ENCODE measurements around the gene CHDH.

Gene CHDH, protein sequence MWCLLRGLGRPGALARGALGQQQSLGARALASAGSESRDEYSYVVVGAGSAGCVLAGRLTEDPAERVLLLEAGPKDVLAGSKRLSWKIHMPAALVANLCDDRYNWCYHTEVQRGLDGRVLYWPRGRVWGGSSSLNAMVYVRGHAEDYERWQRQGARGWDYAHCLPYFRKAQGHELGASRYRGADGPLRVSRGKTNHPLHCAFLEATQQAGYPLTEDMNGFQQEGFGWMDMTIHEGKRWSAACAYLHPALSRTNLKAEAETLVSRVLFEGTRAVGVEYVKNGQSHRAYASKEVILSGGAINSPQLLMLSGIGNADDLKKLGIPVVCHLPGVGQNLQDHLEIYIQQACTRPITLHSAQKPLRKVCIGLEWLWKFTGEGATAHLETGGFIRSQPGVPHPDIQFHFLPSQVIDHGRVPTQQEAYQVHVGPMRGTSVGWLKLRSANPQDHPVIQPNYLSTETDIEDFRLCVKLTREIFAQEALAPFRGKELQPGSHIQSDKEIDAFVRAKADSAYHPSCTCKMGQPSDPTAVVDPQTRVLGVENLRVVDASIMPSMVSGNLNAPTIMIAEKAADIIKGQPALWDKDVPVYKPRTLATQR

DNA sequence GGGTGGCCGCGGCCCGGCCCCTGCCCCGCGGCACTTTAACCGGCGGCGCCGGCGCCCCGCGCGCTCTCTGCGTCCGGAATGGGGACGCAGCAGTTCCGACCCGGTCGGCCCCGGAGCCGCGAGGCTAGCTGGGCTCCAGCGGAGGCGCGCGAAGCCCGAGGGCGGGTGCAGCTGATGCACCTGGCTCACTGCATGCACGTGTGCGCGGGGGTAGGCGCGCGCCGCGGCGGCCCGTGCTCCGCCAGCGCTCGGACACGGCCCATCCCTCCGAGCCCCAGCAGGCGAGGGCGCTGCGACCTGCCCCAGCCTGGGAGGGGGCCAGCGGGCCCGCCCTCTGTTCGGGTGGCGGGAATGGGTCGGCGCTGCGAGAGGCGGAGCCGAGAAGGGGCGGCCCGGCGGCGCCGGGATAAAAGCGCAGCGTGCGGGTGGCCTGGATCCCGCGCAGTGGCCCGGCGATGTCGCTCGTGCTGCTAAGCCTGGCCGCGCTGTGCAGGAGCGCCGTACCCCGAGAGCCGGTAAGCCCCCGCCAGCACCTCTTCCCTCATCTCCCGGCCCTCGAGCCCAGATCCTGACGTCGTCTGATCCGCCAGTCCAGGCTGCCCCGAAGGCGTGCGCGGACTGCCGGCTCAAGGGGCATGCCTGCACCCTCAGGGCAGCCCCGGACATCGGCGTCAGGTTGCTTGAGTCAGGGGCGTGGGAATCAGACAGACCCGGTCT, at the start of gene CHDH, which contains the start of gene IL17RB:
TSS of gene CHDH (minus strand) at position 286 of the 717 bp plus-strand sequence. CDS start 22,411 bp downstream, outside the sequence.
TSS of gene IL17RB (plus strand) at position 435 of the 717 bp plus-strand sequence. CDS start at position 456, 21 bp downstream.
- DNase-seq (ENCODE audit: low spot score in 2 of 2) (peak; percentile 22 to 33), ATAC-seq (ENCODE audit: low read depth) (peak; percentile 76)
- Mint-ChIP-seq H3K4me3 (peak within 1 kb of the TSS; percentile 76), H3K4me1 (peaks cover 14% of the 10 kb centered on the region), H3K36me3 (no peaks in the 10 kb centered on the region), H3K27ac (no peak within 1 kb of the TSS), H3K27me3 (peaks cover 18% of the 10 kb centered on the region), H3K9me3 (no peaks in the 10 kb centered on the region)

DNA sequence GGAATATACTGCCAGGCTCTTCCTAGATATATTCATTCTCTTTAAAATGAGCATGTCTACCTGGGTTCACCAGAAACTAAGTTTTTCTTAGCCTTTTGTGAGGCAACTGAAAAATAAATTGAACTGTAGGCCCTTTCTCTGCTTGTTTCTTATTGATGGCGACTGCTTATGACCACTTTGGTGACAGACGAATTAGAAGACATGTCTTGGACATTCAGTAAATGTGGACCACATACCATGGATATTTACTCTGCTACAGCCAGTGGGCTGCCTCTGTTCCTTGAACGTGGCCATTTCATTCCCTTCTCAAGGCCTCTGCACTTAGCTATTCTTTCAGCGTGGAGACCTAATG, 46.0 kb upstream of the CHDH start:
- Mint-ChIP-seq H3K4me1 (peaks cover 25% of the 10 kb centered on the region), H3K27me3 (peaks cover 1% of the 10 kb centered on the region), H3K27ac (peak overlapping the region; percentile 98), H3K9me3 (peaks cover 5% of the 10 kb centered on the region), H3K4me3 (peak overlapping the region; percentile 94), H3K36me3 (peaks cover 5% of the 10 kb centered on the region)
- no peak for DNase-seq (ENCODE audit: low spot score in 2 of 2)
- ATAC-seq (ENCODE audit: low read depth) = no peak

DNA sequence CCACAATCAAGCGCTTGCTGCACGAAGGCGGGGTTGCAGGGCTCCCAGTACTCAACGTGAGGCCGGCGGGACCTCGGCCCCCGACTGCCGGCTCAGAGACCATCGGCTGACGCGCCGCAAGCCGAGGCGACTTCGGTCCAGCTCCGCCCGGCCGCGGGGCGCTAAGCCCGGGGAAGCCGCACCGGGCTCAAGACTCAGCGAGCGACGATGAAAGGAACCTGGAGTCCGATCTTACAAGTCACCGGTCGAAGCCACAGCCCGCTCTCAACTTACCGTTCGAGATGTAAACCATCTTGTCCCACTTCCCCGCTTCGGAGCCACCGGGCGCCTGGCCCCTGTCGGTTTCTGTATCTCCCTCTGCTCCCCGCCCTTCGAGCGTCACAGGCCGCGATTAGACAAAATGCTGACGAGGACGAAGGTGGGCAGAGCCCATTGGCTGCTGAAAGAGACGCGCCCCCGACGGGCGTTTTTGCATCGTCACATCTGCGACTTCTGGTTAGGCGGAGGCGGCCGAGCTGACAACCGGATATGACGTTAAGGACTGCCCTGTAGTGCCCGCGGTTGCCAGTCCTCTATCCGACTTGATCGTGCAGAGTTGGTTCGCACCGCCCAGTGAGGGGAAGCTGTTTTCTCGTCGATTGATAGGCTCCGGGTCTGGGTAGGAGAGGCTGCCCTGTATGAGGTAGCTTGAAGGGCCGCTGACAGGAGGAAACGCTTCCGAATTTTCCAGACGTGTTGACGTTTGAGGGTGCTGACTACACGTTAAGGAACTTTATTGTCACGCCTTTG, 45.5 kb upstream of the CHDH start, which contains the start of gene SELENOK:
TSS of gene SELENOK (minus strand) at position 363 of the 789 bp plus-strand sequence.
- Mint-ChIP-seq H3K4me3 (peak within 1 kb of the TSS; percentile 94), H3K27me3 (no peaks in the 10 kb centered on the region), H3K4me1 (peaks cover 25% of the 10 kb centered on the region), H3K27ac (peak within 1 kb of the TSS; percentile 98), H3K9me3 (peaks cover 5% of the 10 kb centered on the region), H3K36me3 (peaks cover 8% of the 10 kb centered on the region)
- DNase-seq (ENCODE audit: low spot score in 2 of 2) = peak; percentile 85 to 94
- peak; percentile 88 for ATAC-seq (ENCODE audit: low read depth)

DNA sequence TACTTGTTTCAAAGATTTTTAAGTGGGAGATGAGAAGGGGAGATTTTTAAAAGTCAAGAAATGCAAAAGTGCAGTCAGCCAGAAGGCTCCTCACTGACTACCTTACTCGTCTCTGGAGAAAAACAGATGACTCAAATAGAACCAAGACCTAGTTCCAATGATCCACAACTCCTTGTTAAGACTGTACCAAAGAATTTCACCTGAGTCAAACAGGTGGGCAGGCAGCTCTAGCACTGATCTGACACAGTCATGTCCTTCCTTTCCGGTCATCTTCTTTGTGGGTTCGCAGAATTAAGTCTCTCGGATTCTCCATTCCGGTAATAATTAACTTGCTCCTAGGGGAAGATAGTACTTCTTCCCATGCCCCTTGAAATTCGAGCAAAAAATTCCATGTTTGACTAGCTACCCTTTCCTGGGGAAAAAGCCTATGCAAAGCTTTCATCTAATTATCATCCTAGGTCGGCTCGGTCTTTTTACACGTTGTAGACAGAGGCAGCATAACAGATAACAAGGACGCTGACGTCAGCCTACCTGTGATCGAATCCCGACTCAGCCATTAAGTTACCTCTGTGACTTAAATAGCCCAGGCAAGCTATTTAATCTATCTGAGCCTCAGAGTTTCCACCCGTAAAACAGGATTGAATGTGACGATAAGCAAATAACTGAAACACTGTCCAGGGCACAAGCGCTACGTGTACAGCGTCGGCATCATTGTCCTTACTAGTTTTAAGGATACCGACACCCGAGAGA, 44.7 kb upstream of the CHDH start:
- Mint-ChIP-seq H3K4me1 (peaks cover 25% of the 10 kb centered on the region), H3K9me3 (peaks cover 5% of the 10 kb centered on the region), H3K4me3 (peak overlapping the region; percentile 94), H3K27ac (peak overlapping the region; percentile 98), H3K27me3 (no peaks in the 10 kb centered on the region), H3K36me3 (peaks cover 8% of the 10 kb centered on the region)
- DNase-seq (ENCODE audit: low spot score in 2 of 2) = peak in 1 of 2 donors; percentile 42
- peak; percentile 40 for ATAC-seq (ENCODE audit: low read depth)

DNA sequence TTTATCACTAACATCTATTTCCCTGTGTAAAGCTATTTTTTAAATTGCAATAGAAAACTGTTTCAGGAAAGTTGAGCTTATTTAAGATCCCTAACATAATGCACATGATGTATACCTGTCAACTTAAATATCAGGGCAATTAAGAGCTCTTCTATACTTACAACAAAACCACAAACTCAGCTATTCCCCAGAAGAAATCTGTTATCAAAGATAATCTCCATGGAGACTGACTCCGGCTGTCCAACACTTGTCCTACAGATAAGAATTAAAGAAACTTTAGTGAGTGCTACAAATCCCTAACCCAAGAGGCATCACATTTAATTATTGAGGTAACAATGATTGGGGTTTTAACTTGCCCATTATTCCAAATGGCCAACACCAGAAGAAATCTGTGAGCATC, 42.0 kb upstream of the CHDH start:
- ATAC-seq (ENCODE audit: low read depth) = no peak
- Mint-ChIP-seq H3K4me3 (no peak overlapping the region), H3K27me3 (no peaks in the 10 kb centered on the region), H3K9me3 (peaks cover 3% of the 10 kb centered on the region), H3K4me1 (peaks cover 25% of the 10 kb centered on the region), H3K27ac (no peak overlapping the region), H3K36me3 (peaks cover 5% of the 10 kb centered on the region)
- no peak for DNase-seq (ENCODE audit: low spot score in 2 of 2)

DNA sequence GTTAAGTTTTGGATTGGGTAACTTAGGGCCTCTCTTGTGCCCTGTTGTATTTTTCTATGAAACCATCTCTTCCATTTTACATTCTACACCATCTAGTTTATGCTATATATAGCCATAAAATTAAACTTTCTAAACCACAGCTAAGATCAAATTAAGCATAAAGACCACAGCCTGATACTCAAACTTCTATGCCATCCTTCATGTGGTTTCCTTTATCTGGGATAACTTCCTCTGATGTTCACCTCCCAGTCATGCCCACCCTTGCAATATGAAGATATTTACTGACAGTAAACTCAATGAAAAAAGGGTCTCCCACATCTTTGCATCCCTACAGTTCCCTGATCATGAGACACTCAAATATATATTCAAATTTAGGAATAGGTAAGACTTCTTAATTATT, 41.2 kb upstream of the CHDH start:
- no peak overlapping the region for H3K27ac Mint-ChIP-seq
- ATAC-seq (ENCODE audit: low read depth) = no peak
- no peak overlapping the region for H3K4me3 Mint-ChIP-seq

DNA sequence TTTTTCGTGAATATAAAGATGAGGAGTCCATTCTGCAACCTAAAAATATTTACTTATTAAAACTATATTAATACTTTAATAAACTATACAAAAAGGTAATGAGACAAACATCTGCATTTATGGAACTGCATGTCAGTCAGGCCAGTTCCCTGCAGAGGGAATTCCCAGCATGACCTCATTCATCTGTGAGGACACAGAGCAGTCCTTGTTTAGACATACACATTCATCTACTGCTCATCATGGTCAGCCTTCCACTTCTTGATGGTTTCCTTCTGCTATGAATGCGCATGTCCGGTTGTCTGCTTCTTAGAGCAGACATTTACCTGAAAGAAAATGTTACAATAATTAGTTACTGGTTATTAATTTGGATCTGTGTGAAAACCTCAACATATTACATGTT, 39.0 kb upstream of the CHDH start:
- H3K9me3 Mint-ChIP-seq = no peaks in the 10 kb centered on the region
- ATAC-seq (ENCODE audit: low read depth) (no peak), DNase-seq (ENCODE audit: low spot score in 2 of 2) (no peak)
- peaks cover 5% of the 10 kb centered on the region for H3K36me3 Mint-ChIP-seq
- no peak overlapping the region for H3K4me3 Mint-ChIP-seq
- H3K4me1 Mint-ChIP-seq = peaks cover 36% of the 10 kb centered on the region
- H3K27me3 Mint-ChIP-seq = no peaks in the 10 kb centered on the region
- no peak overlapping the region for H3K27ac Mint-ChIP-seq

More for the DNA sequence above, 41.2 kb upstream of the CHDH start:
- peaks cover 31% of the 10 kb centered on the region for H3K4me1 Mint-ChIP-seq
- peaks cover 5% of the 10 kb centered on the region for H3K36me3 Mint-ChIP-seq
- H3K9me3 Mint-ChIP-seq = no peaks in the 10 kb centered on the region
- no peaks in the 10 kb centered on the region for H3K27me3 Mint-ChIP-seq
- DNase-seq (ENCODE audit: low spot score in 2 of 2) = no peak

DNA sequence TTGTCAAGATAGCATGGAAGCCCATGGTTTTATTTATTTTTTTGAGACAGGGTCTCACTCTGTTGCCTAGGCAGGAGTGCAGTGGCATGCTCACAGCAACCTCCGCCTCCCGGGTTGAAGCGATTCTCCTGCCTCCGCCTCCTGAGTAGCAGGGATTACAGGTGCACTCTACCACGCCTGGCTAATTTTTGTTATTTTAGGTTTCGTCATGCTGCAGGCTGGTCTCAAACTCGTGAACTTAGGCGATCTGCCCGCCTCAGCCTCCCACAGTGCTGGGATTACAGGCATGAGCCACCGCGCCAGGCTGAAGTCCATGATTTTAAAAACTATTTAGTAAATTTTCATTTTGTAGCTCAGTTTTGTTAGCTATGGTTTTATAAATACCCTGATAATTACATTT, 38.4 kb upstream of the CHDH start:
- DNase-seq (ENCODE audit: low spot score in 2 of 2) = no peak
- H3K4me3 Mint-ChIP-seq = no peak overlapping the region
- H3K4me1 Mint-ChIP-seq = peaks cover 33% of the 10 kb centered on the region
- no peak for ATAC-seq (ENCODE audit: low read depth)
- H3K36me3 Mint-ChIP-seq = peaks cover 7% of the 10 kb centered on the region
- no peaks in the 10 kb centered on the region for H3K27me3 Mint-ChIP-seq
- no peak overlapping the region for H3K27ac Mint-ChIP-seq
- H3K9me3 Mint-ChIP-seq = no peaks in the 10 kb centered on the region

DNA sequence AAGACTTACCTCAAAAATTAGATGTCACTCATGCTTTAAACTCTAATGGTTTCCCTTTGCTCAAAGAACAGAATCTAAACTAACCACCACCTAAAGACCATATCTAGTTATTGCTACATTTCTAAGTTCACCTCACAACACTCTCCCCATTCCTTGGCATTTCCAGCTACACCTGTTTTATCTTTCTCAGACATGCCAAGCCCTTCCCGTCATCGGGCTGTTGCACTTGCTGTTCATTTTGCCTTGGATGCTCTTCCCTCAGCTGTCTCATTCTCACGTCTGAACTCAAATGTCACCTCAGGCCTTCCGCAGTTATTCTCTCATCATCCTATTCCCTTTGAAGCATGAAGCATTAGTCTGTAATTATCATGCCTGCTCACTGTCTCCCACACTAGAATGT, 36.8 kb upstream of the CHDH start:
- H3K36me3 Mint-ChIP-seq = peaks cover 12% of the 10 kb centered on the region
- H3K4me3 Mint-ChIP-seq = peak overlapping the region; percentile 100
- no peaks in the 10 kb centered on the region for H3K9me3 Mint-ChIP-seq
- ATAC-seq (ENCODE audit: low read depth) (no peak), DNase-seq (ENCODE audit: low spot score in 2 of 2) (no peak)
- H3K4me1 Mint-ChIP-seq = peaks cover 26% of the 10 kb centered on the region
- H3K27me3 Mint-ChIP-seq = no peaks in the 10 kb centered on the region
- peak overlapping the region; percentile 90 for H3K27ac Mint-ChIP-seq

DNA sequence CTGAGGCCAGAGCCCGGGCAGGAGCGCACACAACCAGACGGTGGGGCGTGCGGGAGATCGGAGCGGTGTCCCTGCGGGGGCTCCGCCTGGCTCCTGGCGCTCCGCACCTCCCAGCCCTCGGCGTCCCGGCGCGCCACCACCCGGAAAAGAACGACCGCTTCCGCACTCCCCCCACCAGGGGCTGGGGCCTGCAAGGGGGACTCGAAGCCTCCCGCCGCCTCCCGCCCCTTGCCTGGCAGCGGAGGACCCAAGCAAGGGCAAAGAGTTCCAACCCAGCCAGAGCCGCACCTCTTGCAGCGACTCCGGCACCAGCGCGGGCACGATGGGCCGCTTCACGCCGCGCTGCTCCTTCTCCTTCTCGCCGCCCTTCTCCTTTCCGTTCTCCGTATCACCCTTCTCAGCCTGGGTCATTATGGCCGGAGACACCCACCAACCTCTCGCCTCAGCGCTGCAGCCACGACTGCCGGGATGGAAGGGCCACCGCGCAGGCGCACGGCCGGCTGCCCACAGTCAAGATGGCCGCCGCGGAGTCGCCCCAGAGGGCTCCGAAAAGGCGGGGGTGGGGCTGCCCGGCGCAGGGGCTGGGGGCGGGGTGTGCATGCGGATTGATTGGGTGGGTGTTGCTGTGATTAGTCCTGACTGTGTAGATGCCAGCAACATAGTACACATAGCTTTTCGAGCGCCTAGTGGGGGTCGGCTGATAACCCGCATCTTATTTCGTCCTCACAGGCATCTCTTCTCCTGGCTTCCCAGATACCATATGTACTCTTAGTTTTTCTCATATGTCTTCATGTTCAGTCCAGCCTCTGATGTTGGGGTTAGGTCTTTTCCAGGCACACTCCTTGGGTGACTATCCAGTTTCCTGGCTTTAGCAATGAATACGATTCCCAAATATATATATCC, 35.7 kb upstream of the CHDH start, which contains the start of gene ACTR8:
TSS of gene ACTR8 (minus strand) at position 462 of the 903 bp plus-strand sequence. CDS start at position 411, 51 bp downstream.
- H3K36me3 Mint-ChIP-seq = peaks cover 17% of the 10 kb centered on the region
- H3K4me1 Mint-ChIP-seq = peaks cover 21% of the 10 kb centered on the region
- ATAC-seq (ENCODE audit: low read depth) (peak; percentile 91), DNase-seq (ENCODE audit: low spot score in 2 of 2) (peak; percentile 85 to 86)
- H3K27ac Mint-ChIP-seq = peak within 1 kb of the TSS; percentile 90
- no peaks in the 10 kb centered on the region for H3K9me3 Mint-ChIP-seq
- no peaks in the 10 kb centered on the region for H3K27me3 Mint-ChIP-seq
- peak within 1 kb of the TSS; percentile 100 for H3K4me3 Mint-ChIP-seq

DNA sequence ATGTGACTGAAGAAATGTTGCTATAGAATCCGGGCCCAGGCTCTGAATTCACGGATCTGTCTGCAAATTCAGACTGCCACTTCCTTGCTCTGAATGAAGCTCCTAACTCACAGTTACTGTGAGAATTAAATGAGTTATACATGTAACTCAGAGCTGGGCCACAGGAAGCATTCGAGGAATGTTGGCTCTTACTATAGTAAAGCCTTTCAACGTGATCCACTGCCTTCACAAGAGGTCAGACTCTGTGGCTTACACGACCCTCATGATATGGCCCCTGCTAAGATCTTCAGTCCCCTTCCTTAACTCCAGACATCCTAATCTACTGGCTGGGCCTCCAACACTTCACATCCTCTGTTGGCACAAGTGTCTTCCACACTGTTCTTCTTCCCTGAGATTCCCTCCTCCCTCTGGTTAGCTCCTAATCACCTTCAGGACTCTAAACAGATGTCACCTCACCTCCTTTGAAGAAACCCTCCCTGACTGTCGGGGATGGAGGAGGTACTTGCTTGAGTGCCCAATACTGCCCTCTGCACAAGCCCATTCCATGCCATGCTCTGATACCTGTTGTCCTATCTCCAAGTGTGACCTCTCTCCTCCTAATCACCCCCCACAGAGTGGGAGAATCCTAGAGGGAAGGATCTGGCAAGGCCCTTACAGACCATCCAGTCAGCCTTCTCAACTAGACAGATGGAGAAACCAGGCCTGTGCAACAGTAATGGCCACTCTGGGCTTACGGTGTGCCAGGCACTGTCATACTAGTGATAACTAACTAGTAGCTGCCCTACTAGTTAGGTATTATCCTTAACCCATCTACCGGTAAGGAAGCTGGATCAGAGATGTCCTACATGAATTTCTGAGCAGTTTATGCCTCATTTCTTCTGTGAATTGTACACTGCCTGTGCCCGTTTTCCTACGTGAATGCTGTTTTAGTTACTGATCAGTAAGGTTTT, 34.5 kb upstream of the CHDH start:
- H3K9me3 Mint-ChIP-seq = no peaks in the 10 kb centered on the region
- H3K27me3 Mint-ChIP-seq = no peaks in the 10 kb centered on the region
- peak overlapping the region; percentile 100 for H3K4me3 Mint-ChIP-seq
- peaks cover 22% of the 10 kb centered on the region for H3K36me3 Mint-ChIP-seq
- ATAC-seq (ENCODE audit: low read depth) = no peak
- H3K4me1 Mint-ChIP-seq = peaks cover 21% of the 10 kb centered on the region
- peak overlapping the region; percentile 90 for H3K27ac Mint-ChIP-seq
- DNase-seq (ENCODE audit: low spot score in 2 of 2) = no peak
